ENCODE results near the gene SSBP3.
"Not testable (repeated sequence)": the region's sequence is repeated elsewhere in the genome, so short reads cannot be mapped to it uniquely, and the experiment has no call there.

SSBP3 gene

GRCh38 chr1:54224233-54224632, 182.0 kb downstream of the SSBP3 start:
- no peak overlapping the region for H3K27ac Mint-ChIP-seq
- no peak overlapping the region for H3K4me3 Mint-ChIP-seq
- intact Hi-C loops (cut with micrococcal nuclease), result loop anchor here (10.0 kb wide), 1 partner anchor 261 kb away; no protein-coding TSS in a partner anchor
- no peaks in the 10 kb centered on the region for H3K9me3 Mint-ChIP-seq
- H3K4me1 Mint-ChIP-seq (ENCODE audit: low read depth), result peaks cover 56% of the 10 kb centered on the region
- peaks cover 67% of the 10 kb centered on the region for H3K36me3 Mint-ChIP-seq (ENCODE audit: low read depth)
- H3K27me3 Mint-ChIP-seq, result no peaks in the 10 kb centered on the region

DNA sequence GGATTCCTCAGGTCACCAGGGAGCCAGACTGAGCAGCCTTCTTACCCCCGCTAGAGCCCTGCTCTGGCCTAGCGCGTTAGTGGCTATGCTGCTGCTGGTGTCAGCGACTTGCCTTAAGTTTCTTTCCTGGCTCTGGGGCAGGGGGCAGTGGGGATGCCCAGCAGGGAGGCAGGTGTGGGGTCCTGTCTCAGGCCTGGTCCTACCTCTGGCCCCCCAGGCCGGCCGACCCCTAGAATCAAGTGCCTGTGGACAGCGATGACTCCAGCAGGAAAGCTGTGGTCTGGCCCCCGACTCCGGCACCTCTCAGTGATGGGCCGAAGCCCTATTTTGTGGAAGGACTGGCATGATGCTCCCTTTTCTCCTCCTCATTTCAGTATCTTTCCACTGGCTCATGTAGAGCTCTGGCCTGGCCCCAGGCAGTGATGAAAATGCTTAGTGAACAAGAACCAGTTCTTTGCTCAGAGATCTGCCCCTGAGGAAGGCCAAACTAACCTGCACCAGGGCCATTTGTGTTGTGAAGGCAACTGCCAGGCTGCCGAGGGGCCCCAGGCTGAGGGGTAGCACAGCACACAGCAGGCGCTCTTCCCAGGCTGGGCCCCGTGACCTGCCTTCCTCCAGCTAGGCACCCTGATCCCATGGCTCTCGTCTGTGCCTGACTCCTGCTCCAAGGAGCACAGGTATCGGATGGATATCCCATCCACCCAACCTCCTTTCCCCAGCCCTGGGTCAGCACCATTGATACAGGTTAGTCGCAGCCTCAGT, 182.6 kb downstream of the SSBP3 start:
- peaks cover 67% of the 10 kb centered on the region for H3K36me3 Mint-ChIP-seq (ENCODE audit: low read depth)
- intact Hi-C loops (cut with micrococcal nuclease), result loop anchor here (10.0 kb wide), 1 partner anchor 261 kb away; no protein-coding TSS in a partner anchor
- H3K9me3 Mint-ChIP-seq, result no peaks in the 10 kb centered on the region
- H3K27me3 Mint-ChIP-seq, result no peaks in the 10 kb centered on the region
- H3K4me3 Mint-ChIP-seq, result no peak overlapping the region
- H3K4me1 Mint-ChIP-seq (ENCODE audit: low read depth), result peaks cover 56% of the 10 kb centered on the region
- H3K27ac Mint-ChIP-seq, result no peak overlapping the region

- peaks cover 76% of the 10 kb centered on the region for H3K36me3 Mint-ChIP-seq (ENCODE audit: low read depth)
- intact Hi-C loops (cut with micrococcal nuclease), result loop anchor here (10.0 kb wide), 1 partner anchor 262 kb away; no protein-coding TSS in a partner anchor
These were observed 183.5 kb downstream of the SSBP3 start for GRCh38 chr1:54222711-54223110.

GRCh38 chr1:54221867-54222484, 184.2 kb downstream of the SSBP3 start:
- intact Hi-C loops (cut with micrococcal nuclease), result loop anchor here (10.0 kb wide), 1 partner anchor 263 kb away; no protein-coding TSS in a partner anchor
- no peak overlapping the region for H3K27ac Mint-ChIP-seq
- H3K9me3 Mint-ChIP-seq, result no peaks in the 10 kb centered on the region
- peaks cover 40% of the 10 kb centered on the region for H3K4me1 Mint-ChIP-seq (ENCODE audit: low read depth)
- H3K36me3 Mint-ChIP-seq (ENCODE audit: low read depth), result peaks cover 84% of the 10 kb centered on the region
- no peak overlapping the region for H3K4me3 Mint-ChIP-seq
- no peaks in the 10 kb centered on the region for H3K27me3 Mint-ChIP-seq

More at GRCh38 chr1:54222711-54223110, 183.5 kb downstream of the SSBP3 start:
- Mint-ChIP-seq H3K9me3 (no peaks in the 10 kb centered on the region), H3K27ac (no peak overlapping the region), H3K4me1 (ENCODE audit: low read depth) (peaks cover 47% of the 10 kb centered on the region), H3K4me3 (no peak overlapping the region), H3K27me3 (no peaks in the 10 kb centered on the region)

DNA sequence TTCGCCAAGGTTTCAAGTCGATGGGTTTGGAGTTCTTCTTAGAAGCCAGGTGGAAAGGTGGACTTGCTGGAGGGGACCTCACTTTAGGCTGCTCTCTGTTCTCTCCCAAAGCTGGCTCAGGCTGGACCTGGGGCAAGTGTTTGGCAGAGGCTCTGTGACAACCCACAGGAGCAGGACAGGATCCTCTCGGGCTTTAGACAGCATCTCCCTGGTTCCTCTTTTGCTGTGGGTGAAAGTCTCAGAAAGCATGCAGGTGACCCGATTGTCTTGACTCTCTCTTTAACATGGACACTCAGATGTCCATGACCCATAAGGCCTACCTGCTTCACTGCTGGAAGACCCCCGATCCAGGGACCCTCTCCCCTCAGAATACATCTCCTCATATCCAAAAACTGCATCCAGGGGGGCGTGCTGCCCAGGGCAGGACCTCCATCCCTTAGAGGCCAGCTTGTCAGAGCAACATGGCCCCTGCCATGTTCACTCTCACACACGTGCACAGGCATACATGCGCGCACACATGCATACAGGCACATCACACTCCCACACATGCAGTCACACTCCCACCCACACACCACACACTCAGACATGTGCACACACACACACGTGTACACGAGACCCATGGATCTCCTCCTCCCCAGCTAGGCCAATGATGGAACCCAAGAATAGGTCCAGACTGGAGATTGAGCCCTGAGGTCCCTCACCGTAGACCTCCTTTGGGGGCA, 184.9 kb downstream of the SSBP3 start:
- Mint-ChIP-seq H3K9me3 (no peaks in the 10 kb centered on the region), H3K4me1 (ENCODE audit: low read depth) (peaks cover 36% of the 10 kb centered on the region), H3K36me3 (ENCODE audit: low read depth) (peaks cover 90% of the 10 kb centered on the region), H3K27ac (peak overlapping the region; percentile 70), H3K27me3 (no peaks in the 10 kb centered on the region), H3K4me3 (no peak overlapping the region)
- intact Hi-C loops (cut with micrococcal nuclease), result loop anchor here (10.0 kb wide), 1 partner anchor 264 kb away; no protein-coding TSS in a partner anchor

DNA sequence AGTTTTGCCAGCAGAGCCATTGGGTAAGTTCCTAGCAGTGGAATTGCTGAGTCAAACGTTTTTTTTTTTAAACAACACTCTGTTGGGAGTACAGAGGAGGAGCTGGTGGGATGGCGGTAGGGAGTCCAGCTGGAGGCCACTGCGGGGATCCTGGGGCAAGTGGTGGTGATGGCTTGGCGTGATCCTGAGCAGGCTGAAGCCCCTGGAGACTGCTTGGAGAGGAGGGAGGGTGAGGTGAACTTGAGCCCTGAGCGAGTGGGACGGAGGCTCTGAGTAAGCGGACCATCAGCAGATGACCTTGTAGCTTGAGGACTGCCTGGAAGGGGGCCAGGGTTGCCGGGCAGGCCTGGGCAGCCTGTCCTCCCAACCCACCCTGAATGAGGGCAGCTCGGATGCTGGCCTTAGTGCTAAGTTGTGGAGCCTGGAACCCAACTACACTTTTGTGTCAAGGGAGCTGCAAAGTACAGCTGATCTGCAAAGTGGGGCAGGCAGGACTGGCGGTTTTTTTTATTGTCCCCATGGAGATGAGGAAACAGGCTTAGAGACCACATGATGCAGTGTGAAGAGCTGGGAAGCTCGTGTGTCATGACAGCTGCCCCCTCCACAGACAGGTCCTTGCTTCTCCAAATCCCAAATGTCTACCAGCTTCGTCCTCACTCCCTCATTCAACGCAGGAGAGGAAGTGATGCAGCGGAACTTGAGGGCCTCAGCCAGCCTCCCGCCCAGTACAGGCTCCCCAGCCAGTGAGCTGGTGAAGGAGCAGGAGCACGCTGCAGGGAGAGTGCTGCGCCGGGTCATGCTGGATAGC, 186.0 kb downstream of the SSBP3 start:
- Mint-ChIP-seq H3K4me1 (ENCODE audit: low read depth) (peaks cover 36% of the 10 kb centered on the region), H3K9me3 (no peaks in the 10 kb centered on the region), H3K4me3 (peak overlapping the region; percentile 42), H3K36me3 (ENCODE audit: low read depth) (peaks cover 90% of the 10 kb centered on the region), H3K27ac (peak overlapping the region; percentile 70), H3K27me3 (no peaks in the 10 kb centered on the region)
- intact Hi-C loops (cut with micrococcal nuclease), result loop anchor here (10.0 kb wide), 1 partner anchor 265 kb away; no protein-coding TSS in a partner anchor

DNA sequence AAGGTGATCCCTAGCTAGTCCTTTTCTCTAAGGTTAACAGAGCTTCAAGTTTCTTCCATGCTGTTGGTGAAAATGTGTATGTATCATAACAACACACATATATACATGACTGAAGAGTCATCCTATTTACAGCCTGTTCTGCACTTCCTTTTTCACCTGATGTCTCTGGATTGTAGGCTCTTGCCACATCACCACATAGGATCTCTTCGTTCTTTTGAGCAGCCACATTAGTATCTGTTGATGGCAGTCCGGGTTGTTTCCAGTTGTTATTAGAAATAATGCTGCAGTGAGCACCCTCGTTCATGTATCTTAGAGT, 186.5 kb downstream of the SSBP3 start:
- intact Hi-C loops (cut with micrococcal nuclease), result loop anchor here (10.0 kb wide), 1 partner anchor 265 kb away; no protein-coding TSS in a partner anchor
- Mint-ChIP-seq H3K4me3 (no peak overlapping the region), H3K36me3 (ENCODE audit: low read depth) (peaks cover 90% of the 10 kb centered on the region), H3K27me3 (no peaks in the 10 kb centered on the region), H3K4me1 (ENCODE audit: low read depth) (peaks cover 36% of the 10 kb centered on the region), H3K9me3 (no peaks in the 10 kb centered on the region), H3K27ac (peak overlapping the region; percentile 70)

DNA sequence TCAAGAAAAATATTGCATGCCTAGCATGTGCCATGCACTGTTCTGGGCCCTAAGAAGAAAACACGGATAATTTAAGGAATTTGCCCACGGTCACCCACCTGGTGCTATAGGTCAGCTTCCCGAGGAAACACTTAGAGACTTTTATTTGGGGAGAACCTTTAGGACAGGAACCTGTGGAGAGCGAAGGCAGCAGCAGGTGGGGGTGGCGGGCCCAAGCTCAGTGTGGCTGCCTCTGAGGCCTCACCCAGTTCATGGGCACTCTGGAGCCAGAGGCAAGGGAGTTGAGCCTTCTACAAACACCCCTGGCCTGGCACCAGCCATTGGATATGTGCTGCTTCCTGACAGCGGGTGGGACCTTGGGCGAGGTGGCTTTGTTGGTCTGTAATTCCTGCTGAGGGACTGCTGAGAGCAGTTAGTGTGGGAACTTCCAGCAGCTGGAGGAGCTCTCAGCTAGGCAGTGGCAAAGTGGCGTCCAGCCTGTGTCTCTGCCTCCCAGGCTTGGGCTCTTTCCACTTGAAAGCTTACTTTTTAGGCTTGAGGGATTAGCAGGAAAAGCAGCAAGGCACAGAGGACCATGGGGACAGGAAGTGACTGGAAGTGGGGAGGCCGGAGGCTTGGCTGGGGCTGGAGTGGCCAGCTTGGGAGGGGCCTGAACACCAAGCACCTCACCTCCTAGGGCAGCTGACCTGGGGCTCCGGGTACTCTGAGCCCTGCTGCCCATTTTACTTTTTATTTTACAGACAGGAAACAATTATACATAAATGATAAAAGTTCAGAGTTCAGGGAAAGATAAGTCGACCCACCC, 187.1 kb downstream of the SSBP3 start:
- Mint-ChIP-seq H3K27ac (peak overlapping the region; percentile 38), H3K27me3 (no peaks in the 10 kb centered on the region), H3K4me3 (no peak overlapping the region), H3K9me3 (no peaks in the 10 kb centered on the region), H3K4me1 (ENCODE audit: low read depth) (peaks cover 36% of the 10 kb centered on the region), H3K36me3 (ENCODE audit: low read depth) (peaks cover 90% of the 10 kb centered on the region)
- intact Hi-C loops (cut with micrococcal nuclease), result no loop called here

DNA sequence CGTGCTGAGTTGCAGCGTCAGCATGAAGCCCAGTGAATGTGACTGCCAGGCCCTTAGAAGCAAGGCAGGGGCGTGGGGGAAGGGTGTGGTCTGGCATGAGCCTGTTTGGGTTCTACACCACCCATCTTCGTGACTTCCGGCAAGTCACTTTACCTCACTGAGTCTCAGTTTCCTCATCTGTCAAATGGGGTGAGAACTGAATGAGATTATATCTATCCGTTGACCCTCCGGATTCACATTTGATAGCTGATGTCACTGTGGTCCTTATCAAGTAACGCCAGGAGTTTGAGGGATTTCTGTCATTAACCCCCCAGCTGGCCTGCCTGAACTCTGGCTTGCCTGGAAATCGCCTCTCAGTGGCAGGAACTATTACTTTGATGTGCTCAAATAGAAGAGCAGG, 190.7 kb downstream of the SSBP3 start:
- Mint-ChIP-seq H3K27me3 (no peaks in the 10 kb centered on the region), H3K36me3 (ENCODE audit: low read depth) (peaks cover 96% of the 10 kb centered on the region), H3K4me1 (ENCODE audit: low read depth) (peaks cover 19% of the 10 kb centered on the region), H3K27ac (no peak overlapping the region), H3K9me3 (no peaks in the 10 kb centered on the region), H3K4me3 (no peak overlapping the region)
- intact Hi-C loops (cut with micrococcal nuclease), result no loop called here

DNA sequence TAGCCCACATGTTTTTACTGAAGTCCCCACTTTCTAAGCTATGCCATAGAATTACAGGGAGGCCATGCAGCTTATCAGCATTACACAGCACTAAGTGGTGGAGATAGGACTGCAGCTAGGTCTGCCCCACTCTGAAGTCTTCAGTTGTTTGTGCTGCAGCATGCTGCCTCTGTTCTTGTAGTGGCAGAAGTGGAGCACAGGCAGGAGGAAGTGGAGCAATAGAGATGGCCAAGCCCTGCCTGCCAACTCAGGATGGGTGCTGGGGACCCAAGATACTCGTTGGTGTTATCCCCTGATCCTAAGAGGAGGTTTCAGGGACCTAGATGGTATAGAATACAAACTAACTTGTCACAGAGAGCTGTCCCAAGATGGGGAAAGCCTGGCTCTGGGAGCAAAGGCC, 193.3 kb downstream of the SSBP3 start:
- intact Hi-C loops (cut with micrococcal nuclease), result no loop called here
- H3K4me3 Mint-ChIP-seq, result no peak overlapping the region
- H3K27ac Mint-ChIP-seq, result no peak overlapping the region
- H3K4me1 Mint-ChIP-seq (ENCODE audit: low read depth), result no peaks in the 10 kb centered on the region
- H3K27me3 Mint-ChIP-seq, result no peaks in the 10 kb centered on the region
- no peaks in the 10 kb centered on the region for H3K9me3 Mint-ChIP-seq
- peaks cover 99% of the 10 kb centered on the region for H3K36me3 Mint-ChIP-seq (ENCODE audit: low read depth)

GRCh38 chr1:54207896-54208295, 198.3 kb downstream of the SSBP3 start:
- H3K9me3 Mint-ChIP-seq; H3K27me3 Mint-ChIP-seq; H3K4me3 Mint-ChIP-seq; H3K4me1 Mint-ChIP-seq (ENCODE audit: low read depth); H3K27ac Mint-ChIP-seq; intact Hi-C loops (cut with micrococcal nuclease): not testable (repeated sequence)
- peaks cover 97% of the 10 kb centered on the region for H3K36me3 Mint-ChIP-seq (ENCODE audit: low read depth)

- peaks cover 95% of the 10 kb centered on the region for H3K36me3 Mint-ChIP-seq (ENCODE audit: low read depth)
- no peaks in the 10 kb centered on the region for H3K27me3 Mint-ChIP-seq
- intact Hi-C loops (cut with micrococcal nuclease), result no loop called here
- H3K9me3 Mint-ChIP-seq, result no peaks in the 10 kb centered on the region
- no peak overlapping the region for H3K27ac Mint-ChIP-seq
- peaks cover 3% of the 10 kb centered on the region for H3K4me1 Mint-ChIP-seq (ENCODE audit: low read depth)
- H3K4me3 Mint-ChIP-seq, result no peak overlapping the region
These were observed 198.9 kb downstream of the SSBP3 start for GRCh38 chr1:54207287-54207686.

- Mint-ChIP-seq H3K4me3 (no peak overlapping the region), H3K36me3 (ENCODE audit: low read depth) (peaks cover 78% of the 10 kb centered on the region), H3K9me3 (no peaks in the 10 kb centered on the region), H3K27me3 (no peaks in the 10 kb centered on the region), H3K27ac (no peak overlapping the region), H3K4me1 (ENCODE audit: low read depth) (peaks cover 21% of the 10 kb centered on the region)
- intact Hi-C loops (cut with micrococcal nuclease), result loop anchor here (5.0 kb wide), 1 partner anchor 152 kb away; the partner anchor contains the start of genes TCEANC2 and TMEM59
These were observed 202.0 kb downstream of the SSBP3 start for GRCh38 chr1:54204199-54204598.

Data from dendritic cell treated with granulocyte-macrophage colony-stimulating factor and Interleukin-4, amounts not matched to agents 40 ng/mL and 50 ng/mL, for 4 days (primary cell).